Activated CD8-positive, alpha-beta memory T cell treated with anti-CD3 and anti-CD28 coated beads for 4 hours (primary cell): ENCODE measurements around the gene SPANXN2.
"Not testable (repeated sequence)": the region's sequence is repeated elsewhere in the genome, so short reads cannot be mapped to it uniquely, and the experiment has no call there.

ENCODE experiments used
- DNase-seq, 2 donors: peaks; one replicate each; pipeline ENCODE4 v3.0.0-alpha.2; 2020; ENCODE audit warnings: low read depth in 2 of 2

Gene SPANXN2, protein sequence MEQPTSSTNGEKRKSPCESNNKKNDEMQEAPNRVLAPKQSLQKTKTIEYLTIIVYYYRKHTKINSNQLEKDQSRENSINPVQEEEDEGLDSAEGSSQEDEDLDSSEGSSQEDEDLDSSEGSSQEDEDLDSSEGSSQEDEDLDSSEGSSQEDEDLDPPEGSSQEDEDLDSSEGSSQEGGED

DNA sequence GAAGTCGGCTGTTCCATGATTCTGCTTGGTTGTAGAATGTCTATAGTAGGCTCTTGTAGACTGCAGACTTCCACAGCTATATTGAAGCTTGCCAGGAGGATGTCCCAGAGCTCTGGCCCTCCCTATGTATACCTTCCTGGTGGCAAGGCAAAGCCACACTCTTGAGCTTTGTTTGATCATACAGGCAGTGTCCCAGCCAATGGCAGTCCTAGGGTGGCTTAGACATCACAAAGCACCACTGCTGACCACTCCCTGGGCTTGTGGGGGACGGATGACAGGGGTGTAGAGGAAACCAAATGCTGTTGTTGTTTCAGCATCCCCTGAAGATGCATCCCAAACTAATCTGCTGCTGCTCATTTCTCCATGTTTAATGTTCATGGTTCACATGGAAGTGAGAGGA lies at the start of gene SPANXN2:
Gene SPANXN2, minus strand, starts transcription at position 101 of the 400 bp plus-strand sequence. Its CDS starts 84 bp downstream, at position 17.
- DNase-seq: not testable (repeated sequence)

DNA sequence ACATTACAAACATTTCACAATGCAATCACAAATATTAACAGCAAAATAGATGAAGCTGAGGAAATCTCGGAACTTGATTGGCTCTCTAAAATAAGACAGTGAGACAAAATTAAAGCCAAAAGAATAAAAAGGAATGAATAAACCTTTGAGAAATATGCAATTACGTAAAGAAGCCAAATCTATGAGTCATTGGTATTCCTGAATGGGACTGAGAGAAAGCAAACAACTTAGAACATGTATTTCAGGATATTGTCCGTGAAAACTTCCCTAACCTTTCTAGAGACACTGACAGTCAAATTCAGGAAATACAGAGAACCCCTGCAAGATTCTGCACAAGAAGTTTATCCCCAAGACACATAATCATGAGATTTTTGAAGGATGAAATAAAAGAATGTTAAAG lies 48.4 kb upstream of the SPANXN2 start:
- DNase-seq: no peak

DNA sequence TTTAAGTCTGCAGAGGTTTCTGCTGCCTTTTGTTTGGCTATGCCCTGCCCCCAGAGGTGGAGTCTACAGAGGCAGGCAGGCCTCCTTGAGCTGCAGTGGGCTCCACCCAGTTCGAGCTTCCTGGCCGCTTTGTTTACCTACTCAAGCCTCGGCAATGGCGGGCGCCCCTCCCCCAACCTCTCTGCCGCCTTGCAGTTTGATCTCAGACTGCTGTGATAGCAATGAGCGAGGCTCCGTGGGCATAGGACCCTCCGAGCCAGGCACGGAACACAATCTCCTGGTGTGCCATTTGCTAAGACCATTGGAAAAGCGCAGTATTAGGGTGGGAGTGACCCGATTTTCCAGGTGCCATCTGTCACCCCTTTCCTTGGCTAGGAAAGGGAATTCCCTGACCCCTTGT lies 47.2 kb upstream of the SPANXN2 start:
- DNase-seq: not testable (repeated sequence)

DNA sequence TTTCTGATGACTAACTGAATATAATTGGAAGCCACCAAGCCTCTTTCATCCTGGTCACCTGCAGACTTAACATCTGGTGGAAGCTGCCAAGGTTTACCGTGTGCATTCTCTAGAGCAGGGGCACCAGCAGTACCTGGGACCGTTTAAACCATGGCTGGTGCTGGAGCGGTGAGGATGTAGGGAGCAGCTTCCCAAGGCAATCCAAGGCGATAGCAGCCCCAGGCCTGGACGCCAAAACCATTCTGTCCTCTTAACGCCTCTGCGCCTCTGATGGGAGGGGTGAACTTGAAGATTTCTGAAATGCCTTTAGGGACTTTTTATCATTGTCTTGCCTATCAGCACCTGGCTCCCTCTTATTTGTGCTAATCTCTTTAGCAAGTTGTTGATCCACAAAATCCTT lies 37.3 kb upstream of the SPANXN2 start:
- DNase-seq: no peak

DNA sequence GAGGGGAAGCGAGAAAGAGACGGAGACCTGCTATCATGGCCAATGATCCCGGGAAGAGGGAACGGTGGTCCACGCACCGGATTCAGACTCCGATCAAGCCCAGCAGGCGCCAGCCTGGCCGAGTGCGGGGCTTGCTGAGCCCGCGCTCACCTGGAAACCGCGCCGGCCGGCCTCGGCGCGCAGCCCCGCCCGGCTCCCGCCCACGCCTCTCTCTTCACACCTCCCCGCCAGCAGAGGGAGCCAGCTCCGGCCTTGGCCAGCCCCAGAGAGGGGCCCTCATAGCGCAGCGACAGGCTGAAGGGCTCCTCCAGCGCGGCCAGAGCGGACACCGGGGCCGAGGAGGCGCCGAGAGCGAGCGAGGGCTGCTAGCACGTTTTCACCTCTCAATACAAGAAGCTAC lies 36.8 kb upstream of the SPANXN2 start:
- DNase-seq: no peak

DNA sequence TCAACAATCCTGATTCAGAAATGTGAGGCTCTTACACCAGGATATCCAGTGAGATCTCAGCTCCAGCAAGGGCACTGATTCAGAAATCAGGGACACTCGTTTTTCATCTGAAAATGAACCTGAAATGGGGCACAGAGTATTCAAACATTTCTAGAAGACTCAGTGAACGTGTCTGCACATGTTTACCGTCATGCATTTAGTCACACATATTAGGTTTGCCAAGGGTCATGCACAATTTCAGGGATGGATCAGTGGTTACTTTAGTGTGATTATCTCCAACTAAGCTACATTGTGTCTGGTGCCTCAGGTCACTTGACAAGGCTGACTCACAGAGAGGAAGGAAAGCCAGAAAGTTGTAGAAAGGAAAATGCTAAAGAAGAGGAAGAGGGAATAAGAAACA lies 33.6 kb upstream of the SPANXN2 start:
- no peak for DNase-seq

DNA sequence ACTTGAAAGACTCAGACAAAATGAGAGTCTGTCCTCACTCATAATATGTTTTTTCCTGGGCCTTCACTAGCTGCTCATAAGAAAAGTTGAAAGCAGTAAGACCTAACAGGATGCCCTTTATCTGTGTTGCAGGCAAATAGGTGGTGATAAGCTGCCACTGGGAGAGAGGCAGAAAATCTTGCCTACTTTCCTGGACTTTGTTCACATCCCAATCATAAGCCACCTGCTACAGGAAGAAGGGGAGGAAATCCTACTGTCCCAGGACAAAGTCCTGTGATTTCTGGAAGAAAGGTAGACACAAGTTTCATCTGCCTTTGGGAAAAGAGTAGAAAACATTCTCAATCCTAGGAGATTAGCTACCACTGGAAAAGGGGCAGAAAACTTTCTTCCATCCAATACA lies 13.3 kb upstream of the SPANXN2 start:
- DNase-seq: no peak

DNA sequence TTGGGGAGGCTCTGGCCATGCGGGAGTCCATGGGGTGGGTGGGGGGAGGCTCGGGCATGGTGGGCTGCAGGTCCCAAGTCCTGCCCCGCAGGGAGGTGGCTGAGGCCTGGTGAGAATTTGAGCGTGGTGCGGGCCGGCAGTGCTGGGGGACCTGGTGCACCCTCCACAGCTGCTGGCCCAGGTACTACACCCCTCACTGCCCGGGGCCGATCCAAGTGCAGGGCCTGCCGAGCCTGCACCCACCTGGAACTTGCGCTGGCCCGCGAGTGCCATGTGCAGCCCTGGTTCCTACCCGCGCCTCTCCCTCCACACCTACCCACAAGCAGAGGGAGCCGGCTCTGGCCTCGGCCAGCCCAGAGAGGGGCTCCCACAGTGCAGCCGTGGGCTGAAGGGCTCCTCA lies 5.7 kb upstream of the SPANXN2 start:
- no peak for DNase-seq

DNA sequence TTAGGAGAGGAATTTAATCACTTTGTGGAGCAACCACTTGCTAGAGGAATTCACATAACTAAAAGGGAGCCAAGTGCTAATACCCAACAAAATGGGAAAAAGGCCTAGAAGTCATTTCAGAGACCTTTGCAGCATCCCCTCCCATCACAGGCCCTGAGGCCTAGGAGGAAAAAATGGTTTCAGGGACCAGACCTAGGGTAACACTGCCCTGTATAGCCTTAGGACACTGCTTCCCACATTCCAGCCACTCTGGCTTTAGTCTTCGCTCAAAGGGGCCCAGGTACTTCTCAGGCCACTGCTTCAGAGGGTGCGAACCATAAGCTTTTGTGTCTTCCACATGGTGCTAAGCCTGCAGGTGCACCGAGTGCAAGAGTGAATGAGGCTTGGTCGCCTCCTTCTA lies 19.1 kb downstream of the SPANXN2 start:
- no peak for DNase-seq

DNA sequence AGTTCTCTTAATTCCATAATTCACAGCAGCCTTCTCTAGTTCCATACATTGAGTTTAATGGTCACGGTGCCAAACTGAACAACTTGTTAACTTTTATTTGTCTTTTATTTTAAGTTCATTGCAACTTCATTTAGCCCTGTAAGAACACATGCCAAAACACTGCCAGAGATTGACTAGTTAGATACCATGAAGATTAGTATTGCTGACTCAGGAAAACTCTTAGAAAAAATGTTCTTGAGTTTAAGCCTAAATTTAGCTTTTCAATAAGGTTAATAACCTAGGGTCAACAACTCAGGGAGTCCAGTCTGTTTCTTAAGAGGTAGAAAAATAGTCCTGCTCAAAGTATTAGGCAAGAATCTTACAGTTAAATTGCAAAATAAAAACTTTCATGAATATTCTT lies 25.7 kb downstream of the SPANXN2 start:
- DNase-seq: no peak

DNA sequence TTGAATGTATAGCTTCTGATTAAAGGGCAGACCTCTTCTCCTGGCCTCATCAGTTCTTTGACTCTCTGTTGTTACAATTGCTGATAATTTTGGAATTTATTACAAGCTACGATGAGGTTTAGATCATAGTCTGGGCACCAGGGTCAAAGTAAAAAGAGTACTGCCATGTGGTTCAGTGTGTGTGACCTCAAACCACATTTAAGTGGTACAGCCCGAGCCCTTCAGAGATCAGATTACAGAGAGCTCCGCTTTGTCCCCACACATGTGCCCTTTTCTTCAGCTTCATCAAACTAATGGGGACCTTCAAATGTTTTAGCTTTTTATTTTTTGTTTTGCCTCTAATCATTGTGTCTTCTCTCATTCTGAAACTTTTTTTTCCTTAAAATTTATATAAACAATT lies 37.1 kb downstream of the SPANXN2 start:
- no peak for DNase-seq

DNA sequence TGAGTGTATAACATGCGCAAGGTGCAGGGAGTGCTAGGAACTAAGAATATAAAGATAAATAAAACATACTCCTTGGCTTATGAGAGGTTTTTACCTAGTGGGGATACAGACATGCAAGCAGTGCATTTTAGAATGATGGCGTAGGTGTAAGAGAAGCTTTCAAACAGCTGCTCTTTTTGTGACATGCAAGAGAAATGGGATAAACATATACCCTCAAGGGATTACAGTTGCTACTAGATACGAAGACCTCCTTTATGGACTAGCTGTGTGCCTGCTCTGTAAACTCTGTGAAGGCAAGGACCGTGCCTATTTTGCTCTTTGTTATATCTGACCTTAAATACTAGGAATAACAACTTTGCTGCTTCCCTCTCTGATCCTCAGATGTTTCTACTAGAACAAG lies 45.6 kb downstream of the SPANXN2 start:
- no peak for DNase-seq

DNA sequence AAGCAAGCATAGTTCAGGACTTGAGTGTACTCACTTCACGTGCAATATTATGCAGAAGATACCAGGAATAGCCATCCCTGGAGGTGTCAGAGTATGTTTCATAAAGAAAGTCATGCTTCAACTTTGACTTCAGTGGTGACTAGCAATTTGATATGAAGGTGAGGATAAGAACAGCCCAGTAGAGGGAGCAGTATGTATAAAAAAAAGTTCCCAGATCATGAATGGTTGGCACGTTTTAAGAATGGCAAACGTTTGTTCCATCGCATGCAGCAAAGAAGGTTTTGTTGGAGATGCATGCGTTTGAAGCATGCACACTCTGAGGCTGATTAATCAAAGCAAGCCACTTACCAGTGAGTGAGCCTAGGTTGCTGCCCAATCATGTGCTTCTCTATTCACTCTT lies 51.2 kb downstream of the SPANXN2 start:
- DNase-seq: no peak

DNA sequence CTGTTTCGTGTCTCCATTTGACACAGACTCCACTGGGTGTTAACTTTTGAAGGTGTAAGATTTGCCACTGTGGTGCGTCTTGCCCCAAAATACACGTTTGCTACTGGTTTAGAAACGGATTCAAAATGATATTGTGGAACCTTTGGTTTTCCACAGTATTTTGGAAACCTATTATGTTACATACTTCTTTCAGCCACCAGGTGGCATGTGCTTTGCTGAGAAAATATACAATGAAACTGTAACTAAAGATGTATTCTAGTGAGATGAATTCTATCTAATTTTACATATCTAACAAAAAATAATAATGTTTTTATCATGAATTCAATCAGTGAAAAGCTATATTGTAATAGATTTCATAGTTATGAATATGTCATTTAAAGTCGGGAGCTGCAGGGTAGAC lies 56.2 kb downstream of the SPANXN2 start:
- no peak for DNase-seq

DNA sequence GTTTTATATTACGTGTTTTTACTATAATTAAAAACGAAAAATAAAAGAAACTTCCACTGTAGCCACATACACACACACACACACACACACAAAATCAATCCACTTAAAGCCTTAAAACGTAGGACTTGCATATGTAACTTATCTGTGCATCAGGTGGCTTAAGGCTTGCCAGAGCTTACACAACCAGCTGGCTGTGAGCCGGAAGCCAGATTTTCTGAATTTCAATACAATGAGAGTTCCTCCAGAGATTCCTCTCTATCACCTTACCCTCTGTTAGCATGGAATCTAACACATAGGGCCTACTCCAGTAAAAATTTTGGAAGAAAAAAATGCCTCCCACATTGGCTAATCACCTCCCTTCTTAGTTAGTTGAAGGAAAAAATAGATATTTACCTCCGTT lies 56.8 kb downstream of the SPANXN2 start:
- no peak for DNase-seq
